DOHH2 (cell line): Measurements from ENCODE around the gene KIRREL3.

Source experiments
- CTCF ChIP-seq: fragments of 200-600 bp; sonication (generic); IDR thresholded peaks from one replicate; pipeline ENCODE4 v1.5.1; 2014; ENCODE audit warnings: antibody characterized with exemption, mild to moderate bottlenecking, low read depth, low read length; ENCODE audit not compliant: poor library complexity, severe bottlenecking
- EZH2phosphoT487 ChIP-seq: fragments of 200-600 bp; sonication (generic); IDR thresholded peaks from 2 replicates; pipeline ENCODE4 v1.6.1; 2017; ENCODE audit warnings: borderline replicate concordance, mild to moderate bottlenecking, antibody characterized with exemption, low read length, moderate library complexity, mixed read lengths

- TF ChIP-seq CTCF, result no peak
- TF ChIP-seq EZH2phosphoT487, result no peak
Measured at GRCh38 chr11:126547691-126548090, 452.9 kb downstream of the KIRREL3 start.
